GM21528 (cell line): ENCODE results near the gene REV3L.
"Not testable (repeated sequence)": the region's sequence is repeated elsewhere in the genome, so short reads cannot be mapped to it uniquely, and the experiment has no call there.

Source experiments
- ATAC-seq: cut with Tn5 transposase; IDR thresholded peaks from one replicate; pipeline ENCODE4 v1.9.1; 2021; ENCODE audit warnings: mild to moderate bottlenecking, moderate library complexity; ENCODE audit not compliant: unreplicated experiment, low FRiP score

The REV3L gene

DNA sequence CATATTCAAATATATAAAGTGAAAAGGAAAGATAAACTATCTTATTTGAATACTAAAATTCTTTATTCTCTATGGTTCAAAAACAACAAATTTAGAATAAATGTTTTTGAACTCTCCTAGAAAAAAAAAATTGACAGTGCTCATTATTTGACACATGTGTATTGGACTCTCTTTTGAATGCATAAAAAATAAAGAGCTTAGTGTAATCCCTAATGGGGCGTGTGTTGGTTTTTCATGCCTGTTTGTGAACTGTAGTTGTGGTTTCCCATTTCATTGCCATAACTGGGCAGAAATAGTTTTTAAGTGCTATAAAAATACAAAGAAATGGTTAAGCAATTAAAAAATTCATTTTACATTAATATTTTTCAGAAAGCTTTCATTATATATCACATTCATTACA lies 101.3 kb downstream of the REV3L start:
- no peak for ATAC-seq

DNA sequence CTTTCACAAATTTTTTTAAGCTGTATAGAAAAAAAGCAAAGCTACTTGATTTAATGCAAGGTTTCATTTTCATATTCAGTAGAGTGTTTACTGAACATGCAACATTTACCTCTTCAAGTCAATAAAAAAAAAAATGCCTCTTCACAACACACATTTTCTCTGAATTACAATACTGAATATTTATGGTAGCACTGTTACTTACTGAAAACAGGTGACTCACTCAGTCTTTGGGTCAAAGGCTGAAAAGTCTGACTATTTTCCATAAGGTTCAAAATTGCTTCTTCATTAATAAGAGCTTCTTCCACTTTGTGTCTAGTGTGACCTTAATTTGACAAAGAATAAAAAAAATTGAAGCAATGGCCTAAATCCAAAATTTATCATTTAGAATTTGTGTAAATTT lies 101.9 kb downstream of the REV3L start:
- no peak for ATAC-seq

DNA sequence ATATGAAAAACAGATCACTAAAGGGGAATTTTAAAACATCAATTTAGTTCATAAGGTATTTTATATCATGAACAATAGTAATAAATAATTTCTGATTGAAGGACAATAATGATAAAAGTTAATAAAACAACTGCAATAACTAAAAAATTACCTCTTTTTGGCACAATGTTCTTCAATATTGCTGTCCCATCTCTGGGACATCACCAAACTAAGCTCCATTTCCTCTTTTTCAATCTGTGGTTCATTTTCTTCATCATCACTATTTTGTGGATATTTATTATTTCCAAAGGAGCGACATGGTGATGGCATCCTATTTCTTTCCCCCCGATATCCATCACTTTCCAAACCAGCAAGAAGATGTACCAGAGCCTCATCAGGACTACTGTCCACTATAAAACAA lies 103.2 kb downstream of the REV3L start:
- ATAC-seq, result no peak

DNA sequence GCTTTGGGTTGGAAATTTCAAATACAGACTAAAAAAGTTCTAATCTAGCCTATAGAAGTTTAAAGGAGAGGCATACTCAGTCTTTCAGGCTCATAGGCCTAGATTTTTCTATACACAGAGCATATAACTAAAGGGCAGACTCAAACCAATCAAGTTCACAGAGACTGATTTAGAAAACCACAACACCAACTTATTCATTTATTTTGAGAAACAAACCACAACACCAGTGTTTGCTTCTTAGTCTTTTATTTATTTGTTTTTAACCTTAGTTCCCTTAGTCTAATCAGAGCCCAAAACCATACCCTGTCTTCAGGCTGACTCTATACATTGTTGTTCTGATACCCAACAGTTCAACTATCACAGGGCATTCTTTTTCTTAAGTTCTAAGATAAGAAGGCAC lies 103.7 kb downstream of the REV3L start:
- ATAC-seq, result no peak

GRCh38 chr6:111377558-111378120 lies 105.4 kb downstream of the REV3L start:
- ATAC-seq, result no peak

GRCh38 chr6:111367393-111368088 lies 115.5 kb downstream of the REV3L start:
- no peak for ATAC-seq

GRCh38 chr6:111361648-111362047 lies 121.4 kb downstream of the REV3L start:
- ATAC-seq, result no peak

DNA sequence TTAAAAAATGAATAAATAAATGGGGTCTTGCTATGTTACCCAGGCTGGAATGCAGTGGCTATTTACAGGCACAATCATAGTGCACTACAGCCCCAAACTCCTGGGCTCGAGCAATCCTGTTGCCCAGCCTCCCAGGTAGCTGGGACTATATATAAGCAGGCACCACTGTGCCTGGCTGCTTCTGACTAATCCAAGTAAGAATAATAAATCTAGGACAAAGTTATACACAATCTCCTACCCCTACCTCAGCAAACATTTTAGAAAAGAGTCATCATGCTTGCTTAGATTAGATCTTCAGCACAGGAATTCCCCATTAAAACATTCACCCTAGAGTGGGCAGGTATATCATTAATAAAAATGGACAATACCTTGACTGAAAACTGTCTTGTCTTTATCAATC lies 124.6 kb downstream of the REV3L start:
- ATAC-seq, result no peak

- no peak for ATAC-seq
These were observed 125.3 kb downstream of the REV3L start for GRCh38 chr6:111357705-111358104.

GRCh38 chr6:111356551-111356950 lies 126.5 kb downstream of the REV3L start:
- ATAC-seq, result no peak

DNA sequence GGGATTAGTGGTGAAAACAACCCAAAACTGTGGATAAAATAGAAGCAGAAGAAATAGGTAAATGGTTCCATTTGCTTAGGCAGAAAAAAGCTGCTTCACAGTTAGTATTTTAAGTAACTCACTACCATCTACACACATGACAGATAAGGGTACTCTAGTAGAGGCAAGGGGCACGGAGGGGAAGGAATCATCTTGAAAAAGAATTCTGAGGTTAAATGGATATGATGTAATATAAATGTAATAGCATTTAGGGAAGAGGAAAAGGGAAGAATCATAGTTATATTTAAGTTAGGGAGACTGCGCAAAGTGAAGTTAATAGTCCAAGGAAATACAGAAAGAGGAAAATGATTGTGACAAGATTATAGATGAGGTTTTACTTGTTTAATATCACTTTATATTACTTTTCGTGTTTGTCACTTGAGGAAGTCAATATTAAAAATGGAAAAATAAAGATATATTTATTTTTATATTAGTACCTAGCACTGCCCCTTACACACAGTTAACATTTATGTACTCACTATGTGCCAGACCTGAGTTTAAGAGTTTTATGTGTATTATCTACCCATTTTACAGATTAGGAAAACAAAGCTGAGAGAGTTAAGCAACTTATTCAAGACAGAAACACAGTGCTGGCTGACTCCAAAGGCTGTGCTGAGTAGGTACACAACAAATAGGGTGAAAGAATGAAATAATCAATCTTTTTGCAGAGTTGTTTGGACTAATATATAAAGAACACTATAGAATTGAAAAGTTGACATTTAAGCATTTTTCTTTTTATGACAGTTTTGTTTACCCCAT lies 128.1 kb downstream of the REV3L start:
- no peak for ATAC-seq

DNA sequence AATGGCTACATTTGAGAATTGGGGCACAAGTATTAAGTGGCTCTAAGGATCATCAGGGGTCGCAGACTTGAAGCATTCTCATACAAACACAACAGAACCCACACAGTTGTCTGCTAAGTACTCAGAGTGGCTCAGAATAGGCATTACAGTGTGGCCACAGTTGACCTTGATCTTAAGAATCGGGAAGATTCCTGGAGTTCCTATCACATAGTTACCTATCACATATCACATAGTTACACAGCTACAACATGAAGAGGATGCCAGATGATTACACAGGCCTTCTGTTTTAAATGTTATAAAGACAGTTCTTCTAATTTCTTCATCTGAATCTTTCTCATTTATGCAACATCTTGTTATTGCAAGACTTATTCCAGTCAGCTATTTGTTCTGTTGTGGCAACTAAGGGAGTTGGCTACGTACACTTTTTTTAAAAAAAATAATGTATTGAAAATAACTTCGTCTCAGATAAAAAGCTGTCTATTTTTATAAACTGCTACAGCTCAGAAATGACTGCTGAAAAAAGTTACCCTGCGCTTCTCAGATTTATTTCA lies 129.0 kb downstream of the REV3L start:
- no peak for ATAC-seq

DNA sequence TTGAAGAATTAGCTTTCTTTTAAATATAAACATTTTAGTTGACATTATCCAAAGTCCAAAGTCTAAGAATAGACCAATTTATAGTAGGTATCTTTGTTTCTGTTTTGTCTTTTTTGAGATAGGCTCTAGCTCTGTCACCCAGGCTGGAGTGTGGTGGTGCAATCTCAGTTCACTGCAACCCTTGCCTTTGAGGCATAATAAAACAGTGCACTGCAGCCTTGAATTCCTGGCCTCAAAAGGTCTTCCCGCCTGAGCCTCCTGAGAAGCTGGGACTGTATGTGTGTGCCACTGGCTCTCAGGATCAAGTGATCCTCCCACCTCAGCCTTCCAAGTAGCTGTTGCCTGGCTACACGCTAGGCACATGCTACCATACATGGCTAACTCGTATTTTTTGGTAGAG lies 135.4 kb downstream of the REV3L start:
- ATAC-seq, result no peak

- no peak for ATAC-seq
These were observed 140.1 kb downstream of the REV3L start for GRCh38 chr6:111342913-111343312.

DNA sequence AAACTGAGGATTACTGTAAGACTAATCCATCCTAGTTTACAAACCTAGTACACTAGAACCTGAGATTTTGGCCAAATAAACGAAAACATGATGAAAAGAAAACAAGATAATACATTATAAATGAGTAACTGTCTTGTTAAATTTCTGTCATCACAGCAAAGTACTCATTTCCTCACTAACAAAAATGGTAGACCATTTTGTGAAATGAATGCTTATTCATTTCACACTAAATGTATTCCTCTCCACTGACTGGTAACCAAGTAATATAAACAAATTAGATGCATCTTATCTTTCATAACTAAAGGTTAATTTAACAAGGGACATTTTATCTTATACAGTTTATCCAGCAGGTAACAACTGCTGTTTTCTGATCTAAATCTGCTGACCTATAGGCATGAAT lies 143.7 kb downstream of the REV3L start:
- ATAC-seq, result peak; percentile 39

GRCh38 chr6:111338843-111339242 lies 144.2 kb downstream of the REV3L start:
- ATAC-seq, result peak; percentile 99

DNA sequence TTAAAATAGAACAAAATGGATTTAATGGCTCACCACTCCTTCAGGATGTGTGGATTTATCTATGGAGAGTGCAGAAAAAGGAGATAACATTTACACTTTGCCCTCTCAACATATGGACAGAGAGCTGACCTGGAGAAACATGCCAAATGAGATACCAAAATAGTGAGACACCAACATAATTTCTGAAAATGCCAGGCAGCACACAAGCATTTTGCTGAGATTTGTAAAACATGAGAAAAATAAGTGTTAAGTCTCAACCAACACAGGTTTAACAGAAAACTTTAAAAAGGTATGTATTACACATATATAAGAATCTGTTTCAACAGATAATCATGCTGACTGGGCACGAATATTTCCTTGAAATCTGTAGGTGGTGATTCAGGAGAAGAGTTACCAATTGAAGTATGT lies 145.2 kb downstream of the REV3L start:
- no peak for ATAC-seq

DNA sequence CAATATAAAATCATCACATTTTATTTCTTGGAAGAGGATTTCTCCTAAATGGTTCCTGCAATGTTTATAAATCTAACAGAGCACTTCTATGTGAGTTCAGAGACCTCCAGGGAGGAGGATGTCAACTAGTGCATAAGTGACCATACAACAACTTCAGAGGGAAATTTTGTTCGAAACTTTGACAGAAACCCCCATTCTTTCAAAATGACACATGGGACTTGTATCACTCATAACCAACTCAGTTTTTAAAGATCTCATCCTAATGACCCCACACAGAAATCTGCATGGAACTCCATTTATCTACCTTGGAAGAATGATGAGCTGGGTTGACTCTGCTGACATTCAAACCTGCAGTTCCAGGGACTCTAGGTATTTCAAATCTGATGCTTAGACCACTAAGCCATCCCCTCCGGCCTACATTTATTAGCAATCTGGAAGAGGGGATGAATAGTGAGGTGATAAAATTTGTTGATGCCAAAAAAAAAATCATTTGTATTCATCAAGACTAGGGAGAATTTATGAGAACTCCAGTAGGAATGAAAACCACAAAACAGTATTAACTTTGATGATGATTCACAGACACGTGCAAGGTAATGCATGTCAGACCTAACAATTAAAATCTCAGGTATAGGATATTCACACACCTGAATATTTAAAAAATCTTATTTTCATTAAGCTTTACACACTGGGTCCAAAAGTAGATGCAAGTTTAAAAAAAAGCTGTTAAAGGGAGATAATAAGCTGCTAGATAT lies 153.0 kb downstream of the REV3L start:
- no peak for ATAC-seq

GRCh38 chr6:111326563-111326962 lies 156.5 kb downstream of the REV3L start:
- no peak for ATAC-seq

GRCh38 chr6:111322145-111322544 lies 160.9 kb downstream of the REV3L start:
- no peak for ATAC-seq

DNA sequence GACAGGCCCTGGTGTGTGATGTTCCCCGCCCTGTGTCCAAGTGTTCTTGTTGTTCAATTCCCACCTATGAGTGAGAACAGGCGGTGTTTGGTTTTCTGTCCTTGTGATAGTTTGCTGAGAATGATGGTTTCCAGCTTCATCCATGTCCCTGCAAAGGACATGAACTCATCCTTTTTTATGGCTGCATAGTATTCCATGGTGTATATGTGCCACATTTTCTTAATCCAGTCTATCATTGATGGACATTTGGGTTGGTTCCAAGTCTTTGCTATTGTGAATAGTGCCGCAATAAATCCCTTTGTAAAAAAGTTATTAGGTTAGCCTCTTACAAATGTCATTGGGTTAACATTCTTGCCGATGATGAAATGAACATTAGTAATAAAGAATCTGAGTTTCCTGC lies 175.1 kb downstream of the REV3L start:
- not testable (repeated sequence) for ATAC-seq
